SK-N-DZ (cell line): Measurements from ENCODE around the gene JOSD1.
A peak's percentile ranks its signal among the peaks of the same experiment; 100 is the strongest.

Source experiments
- DNase-seq: peaks from one replicate; pipeline ENCODE4 v3.0.0-alpha.2; 2015; ENCODE audit warnings: low spot score

The JOSD1 gene

DNA sequence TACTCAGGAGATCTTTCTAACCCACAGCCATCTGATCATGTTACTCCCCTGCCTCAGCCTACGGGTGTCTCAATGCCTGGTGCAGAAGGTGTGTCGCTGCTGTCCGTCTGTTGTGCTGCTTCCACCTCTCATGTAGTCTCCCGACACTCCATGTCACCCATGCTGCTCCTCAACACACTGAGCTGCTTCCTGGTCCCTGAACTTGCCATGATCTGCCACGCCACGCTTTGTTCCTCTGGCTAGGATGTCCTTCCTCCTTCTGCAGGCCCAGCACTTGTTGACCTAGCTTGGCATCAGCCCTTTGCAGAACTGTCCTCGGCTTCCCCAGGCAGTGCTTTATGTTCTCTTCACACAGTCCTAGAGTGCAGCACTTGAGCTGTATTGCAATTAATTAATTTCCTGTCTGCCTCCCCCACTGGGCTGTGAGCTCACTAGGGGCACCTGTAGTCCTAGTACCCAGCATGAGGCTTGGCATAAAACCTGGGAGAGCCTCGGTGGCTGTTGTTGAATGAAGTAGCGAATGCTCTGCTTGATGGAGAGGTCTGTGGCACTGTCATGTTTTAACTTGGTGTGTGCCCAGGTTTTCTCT is 14.5 kb upstream of the JOSD1 start:
- DNase-seq, result no peak

DNA sequence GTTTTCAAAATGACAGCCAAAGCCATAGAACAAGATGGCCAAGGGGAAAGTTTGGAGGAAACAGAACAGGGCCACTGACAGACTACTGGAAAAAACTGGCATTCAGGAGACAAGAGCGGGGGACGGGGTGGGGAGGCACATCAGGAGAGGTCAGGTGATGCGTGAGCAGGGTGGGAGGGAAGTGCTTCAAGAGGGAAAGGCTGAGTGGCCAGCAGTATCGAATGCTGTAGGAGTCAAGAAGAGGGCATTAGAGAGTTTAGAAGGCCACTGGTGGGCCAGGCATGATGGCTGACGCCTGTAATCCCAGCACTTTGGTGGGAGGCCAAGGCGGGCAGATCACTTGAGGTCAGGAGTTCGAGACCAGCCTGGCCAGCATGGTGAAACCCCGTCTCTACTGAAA is 13.2 kb upstream of the JOSD1 start:
- no peak for DNase-seq

- DNase-seq, result no peak
Measured at GRCh38 chr22:38712486-38713207, 11.9 kb upstream of the JOSD1 start.

DNA sequence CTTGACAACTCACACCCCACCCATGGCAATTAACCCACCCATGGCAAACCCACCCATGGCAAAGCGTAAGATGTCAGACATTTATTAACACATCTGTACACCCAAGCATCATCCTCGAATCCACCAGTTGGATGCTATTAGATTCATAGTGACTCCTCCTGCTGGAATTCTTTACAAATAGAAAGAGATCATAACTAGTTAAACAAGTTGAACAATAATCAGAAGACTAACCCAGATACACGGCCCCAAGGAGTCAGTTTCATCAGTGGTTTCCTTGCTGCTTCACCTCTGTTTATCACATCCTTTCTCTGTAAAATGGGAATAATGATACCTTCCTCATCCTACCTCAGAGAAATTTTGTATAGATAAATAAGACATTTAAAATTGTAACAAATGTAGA is 10.1 kb upstream of the JOSD1 start:
- no peak for DNase-seq

GRCh38 chr22:38710351-38710750 is 9.6 kb upstream of the JOSD1 start:
- no peak for DNase-seq

GRCh38 chr22:38709306-38709705 is 8.6 kb upstream of the JOSD1 start:
- no peak for DNase-seq

DNA sequence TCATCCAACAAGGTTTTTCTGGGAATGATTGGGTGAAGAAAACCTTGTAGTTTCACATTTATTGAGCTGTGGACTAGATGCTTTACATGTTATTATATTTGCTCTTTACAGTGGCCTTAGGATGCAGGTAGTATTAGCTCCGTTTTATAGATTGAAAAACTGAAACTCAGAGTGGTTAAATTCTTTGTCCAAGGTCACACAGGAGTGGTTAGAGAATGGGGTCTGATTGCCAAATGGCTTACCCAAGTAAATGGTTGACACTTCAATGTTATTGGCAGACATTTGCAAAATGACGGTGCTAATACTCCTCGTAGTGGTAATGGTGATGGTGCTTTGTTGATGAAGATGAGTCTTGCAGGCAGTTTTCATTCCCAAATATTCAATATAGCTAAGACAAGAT is 7.2 kb upstream of the JOSD1 start:
- DNase-seq, result no peak

DNA sequence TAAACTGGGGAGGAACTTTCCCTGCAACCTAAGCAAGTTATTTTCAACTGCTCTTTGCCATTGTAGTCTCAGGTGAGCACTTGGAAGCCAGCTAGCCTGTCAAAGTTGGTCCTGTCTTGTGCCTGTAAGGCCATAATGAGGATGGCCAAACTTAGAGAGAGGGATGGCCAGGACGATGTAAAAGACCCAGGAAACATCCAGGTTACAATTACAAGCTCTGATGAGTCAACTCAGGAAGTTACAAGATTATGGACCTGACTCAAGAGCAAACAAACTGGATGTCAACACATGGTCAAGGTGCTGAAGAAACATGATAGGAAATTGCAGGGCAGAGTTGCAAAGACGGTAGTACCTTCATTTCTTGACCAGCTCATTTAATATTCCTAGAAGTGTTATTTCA is 6.6 kb upstream of the JOSD1 start:
- no peak for DNase-seq

- DNase-seq, result no peak
Measured at GRCh38 chr22:38706901-38707195, 6.1 kb upstream of the JOSD1 start.

DNA sequence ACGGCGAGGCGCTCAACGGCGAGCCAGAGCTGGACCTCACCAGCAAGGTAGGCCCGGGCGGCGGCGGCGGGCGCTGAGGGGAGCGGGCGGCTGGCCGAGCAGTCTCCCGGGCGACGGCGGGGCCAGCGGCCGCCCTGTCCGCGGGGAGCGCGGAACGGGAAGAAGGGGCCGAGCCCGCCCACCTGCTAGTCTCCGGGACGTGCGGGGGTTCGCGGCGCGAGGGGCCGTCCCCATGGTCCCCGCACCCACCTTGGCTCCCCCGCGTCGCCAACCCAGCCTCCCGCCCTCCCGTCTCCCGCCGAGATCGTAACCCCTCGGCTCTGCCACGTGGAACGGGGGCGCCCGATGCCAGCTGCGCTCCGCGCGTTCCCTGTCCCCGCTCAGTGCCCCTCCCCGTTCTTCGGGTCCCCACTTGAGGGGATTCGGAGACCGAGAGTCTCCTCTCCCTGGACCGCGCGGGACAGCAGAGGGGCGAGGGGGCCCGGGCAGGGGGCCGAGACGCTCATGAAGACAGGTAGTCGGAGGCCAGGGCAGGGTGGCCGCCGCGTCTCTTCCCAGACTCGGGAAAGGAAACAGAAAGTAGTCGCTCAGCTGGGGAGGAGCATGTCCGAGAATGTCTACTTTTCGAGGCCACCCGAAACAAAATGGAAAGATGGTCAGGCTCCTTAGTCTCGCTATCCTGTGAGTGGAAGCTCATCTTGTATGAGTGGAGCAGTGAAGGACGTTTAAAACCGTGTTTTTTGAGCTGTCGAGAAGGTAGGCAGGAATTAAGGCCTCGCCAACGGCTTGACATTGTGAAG is 5.6 kb upstream of the JOSD1 start:
- DNase-seq, result no peak

DNA sequence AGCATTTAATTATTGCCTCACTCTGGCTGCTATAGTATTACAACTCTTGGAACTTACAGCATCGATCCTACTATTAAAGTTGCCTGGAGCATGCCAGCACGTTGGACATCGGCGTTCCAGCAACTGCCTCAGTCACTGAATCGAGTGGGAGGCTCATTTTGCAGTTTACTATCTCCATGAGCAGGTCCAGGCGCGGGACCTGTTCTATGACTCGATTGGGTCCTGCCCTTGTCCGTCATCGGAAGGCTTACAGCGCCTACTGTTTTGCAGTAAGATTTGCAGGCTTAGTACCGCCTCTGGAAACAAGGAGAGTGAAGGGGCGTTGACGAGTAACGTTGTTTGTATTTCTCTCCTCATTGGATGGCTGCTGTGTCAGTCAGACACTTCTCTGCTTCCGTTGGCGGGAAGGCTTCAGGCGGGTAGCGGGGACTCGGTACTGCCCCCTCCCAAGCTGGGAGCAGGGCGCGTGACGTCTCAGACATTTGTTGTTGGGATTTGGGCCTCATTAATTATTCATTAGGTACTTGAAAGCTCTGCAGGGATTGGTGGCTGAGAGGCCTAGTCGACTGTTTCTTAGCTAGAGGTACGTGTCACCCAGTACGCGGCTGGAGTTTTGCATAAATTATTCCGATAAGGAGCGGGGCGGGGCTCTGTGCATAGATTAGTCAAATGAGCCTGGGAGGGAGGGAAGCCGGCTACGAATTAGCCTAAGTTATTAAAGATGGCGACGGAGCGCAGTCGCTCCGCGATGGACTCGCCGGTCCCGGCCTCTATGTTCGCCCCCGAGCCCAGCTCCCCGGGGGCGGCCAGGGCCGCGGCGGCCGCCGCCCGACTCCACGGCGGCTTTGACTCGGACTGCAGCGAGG is 4.7 kb upstream of the JOSD1 start, which contains the start of gene GTPBP1:
TSS of gene GTPBP1 (plus strand) at position 710 of the 866 bp plus-strand sequence. CDS start at position 722, 12 bp downstream.
- peak; percentile 100 for DNase-seq

DNA sequence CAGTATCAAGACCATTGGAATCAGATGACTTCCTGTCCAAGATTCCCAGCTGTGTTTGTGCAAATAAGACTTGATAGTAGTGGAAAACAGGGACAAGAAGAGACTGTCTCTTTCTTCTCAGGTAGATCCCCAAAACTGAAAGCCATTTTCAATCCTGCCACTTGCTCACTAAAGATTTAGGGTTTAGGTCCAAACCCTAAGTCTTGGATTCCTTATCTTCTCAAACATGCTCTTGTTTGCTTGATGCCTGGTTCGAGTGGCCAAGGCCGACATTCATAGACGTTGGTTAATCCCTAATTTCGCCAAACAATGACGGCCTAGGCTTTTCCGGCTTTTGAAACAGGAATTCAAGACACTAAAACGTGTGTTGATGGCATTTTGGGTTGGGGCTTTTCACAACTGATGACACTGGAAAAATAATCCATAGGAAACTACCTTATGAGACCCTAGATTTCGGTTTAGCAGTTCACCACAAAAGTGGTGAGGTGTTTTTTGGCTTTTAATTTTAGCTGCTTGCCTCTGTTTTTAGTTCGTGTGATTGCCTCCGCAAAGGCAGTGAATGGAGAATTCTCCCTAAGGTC is 4.0 kb upstream of the JOSD1 start:
- no peak for DNase-seq

DNA sequence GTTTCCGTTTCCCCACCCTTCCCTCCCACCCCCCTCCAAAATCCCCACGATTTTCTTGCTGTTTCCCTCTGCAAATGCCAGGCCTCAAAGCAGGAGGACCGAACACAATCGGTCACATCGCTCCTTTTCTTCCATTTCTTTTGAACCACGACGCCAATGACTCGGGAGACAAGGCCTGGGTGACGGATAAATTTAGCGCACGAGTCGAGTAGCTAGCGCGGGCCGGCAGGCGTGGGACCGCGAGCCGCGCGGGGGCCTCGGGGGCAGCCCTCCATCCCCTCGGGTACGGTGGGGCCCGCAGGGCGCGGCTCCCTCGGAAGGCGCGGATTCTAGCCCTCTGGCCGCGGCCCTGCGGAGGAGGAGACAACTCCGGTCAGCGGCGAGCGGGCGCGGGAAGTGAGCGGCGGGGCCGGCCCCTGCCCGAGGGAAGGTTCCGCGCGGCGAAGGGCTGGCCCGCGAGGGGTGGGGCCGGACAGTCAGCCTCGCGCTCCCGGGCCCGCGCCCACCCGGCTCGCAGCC is 414 bp downstream of the JOSD1 start:
- DNase-seq, result peak; percentile 17

- DNase-seq, result no peak
Measured at GRCh38 chr22:38699784-38700183, 959 bp downstream of the JOSD1 start.

GRCh38 chr22:38699143-38699542 is 1.6 kb downstream of the JOSD1 start:
- no peak for DNase-seq

- DNase-seq, result no peak
Measured at GRCh38 chr22:38698407-38699094, 2.2 kb downstream of the JOSD1 start.

- no peak for DNase-seq
Measured at GRCh38 chr22:38697425-38698089, 3.2 kb downstream of the JOSD1 start.

- no peak for DNase-seq
Measured at GRCh38 chr22:38696606-38697424, 3.9 kb downstream of the JOSD1 start.

- DNase-seq, result no peak
Measured at GRCh38 chr22:38694940-38695339, 5.8 kb downstream of the JOSD1 start.
